K562 (cell line): ENCODE results near the gene MITD1. TPM values are rescaled to one million over a fixed set of nuclear protein-coding genes. Genes with fewer than 3 reads are reported as not detected.

Source experiments
- CHAMP1 ChIP-seq: fragments of 450-650 bp; IDR thresholded peaks from 2 replicates; pipeline ENCODE4 v1.6.1; 2016; ENCODE audit warnings: mild to moderate bottlenecking
- HNRNPH1 ChIP-seq: fragments of 200-400 bp; formaldehyde crosslinking; optimal IDR thresholded peaks from 2 replicates; pipeline ENCODE3; 2017; ENCODE audit warnings: low read depth, mild to moderate bottlenecking, low read length, moderate library complexity
- KLF10 ChIP-seq: fragments of 250-450 bp; sonication (Bioruptor Pico); IDR thresholded peaks from 2 replicates; pipeline ENCODE4 v1.6.1; 2021; ENCODE audit warnings: matching md5 sums
- MAZ ChIP-seq, 2 experiments: fragments of 450-650 bp in 1 of 2; sonication (generic) in 1 of 2; formaldehyde crosslinking; IDR thresholded peaks in 1 of 2; conservative IDR thresholded peaks in 1 of 2; 2 replicates each; pipeline versions ENCODE4 v1.4.0 to v1.5.0; 2020; ENCODE audit warnings: mild to moderate bottlenecking in 1 of 2, missing genetic modification reagents in 1 of 2
- NELFE ChIP-seq: IDR thresholded peaks from 2 replicates; pipeline ENCODE4 v1.6.1; 2011; ENCODE audit warnings: mild to moderate bottlenecking; ENCODE audit not compliant: insufficient read depth, insufficient read length
- NONO ChIP-seq, 2 experiments: fragments of 200-400 bp in 1 of 2; fragments of 450-650 bp in 1 of 2; formaldehyde crosslinking in 1 of 2; IDR thresholded peaks; 2 replicates each; pipeline ENCODE4 v1.6.1; 2017; ENCODE audit warnings: low read depth in 2 of 2, mild to moderate bottlenecking in 2 of 2, moderate library complexity in 2 of 2, low read length in 1 of 2
- SMC3 ChIP-seq: conservative IDR thresholded peaks from 2 replicates; pipeline ENCODE4 v1.6.1; 2011; ENCODE audit warnings: low read depth, low read length, improper control_type of control experiment; ENCODE audit not compliant: insufficient read depth
- VEZF1 ChIP-seq: fragments of 200-800 bp; sonication (Bioruptor generic); IDR thresholded peaks from 2 replicates; pipeline ENCODE4 v1.6.1; 2017; ENCODE audit warnings: missing genetic modification characterization, missing compliant biosample characterization
- ZNF133 ChIP-seq: fragments of 250-450 bp; sonication (Bioruptor Pico); IDR thresholded peaks from 2 replicates; pipeline ENCODE4 v1.4.0; 2020; ENCODE audit warnings: mild to moderate bottlenecking
- ZNF583 ChIP-seq: fragments of 250-450 bp; sonication (Bioruptor Pico); IDR thresholded peaks from 2 replicates; pipeline ENCODE4 v1.4.0; 2020
- polyA plus RNA-seq, 8 experiments: library from polyadenylated mRNA; depleted of rRNA in 4 of 8; stranded (reverse) in 5 of 8; unstranded in 3 of 8; fragments of >200 nt; fragmentation: Nextera tagmentation in 2 of 8; fragmentation: Illumina TruSeq in 1 of 8; extraction: Ambion mirVana in 2 of 8; extraction: Trizol in 1 of 8; gene quantifications; 2 replicates each; pipeline versions ENCODE4 v1.2.1 to v1.2.3, GENCODE V29; 2011 to 2014; ENCODE audit warnings: inconsistent platforms in 1 of 8, missing spikeins in 1 of 8
- total RNA-seq, 7 experiments: library from RNA; depleted of rRNA in 6 of 7; stranded (reverse); fragments of >200 nt in 6 of 7; fragmentation: Illumina TruSeq in 2 of 7; extraction: Trizol in 2 of 7; gene quantifications; 2 replicates each; pipeline versions ENCODE4 v1.2.1 to v1.2.3, GENCODE V29; 2011 to 2021; ENCODE audit warnings: low replicate concordance in 1 of 7
- TF ChIP-seq, protein P1 (sequence below): fragments of 250-450 bp; sonication (Bioruptor Pico); IDR thresholded peaks from 2 replicates; pipeline ENCODE4 v1.5.0; 2021; ENCODE audit warnings: mild to moderate bottlenecking, borderline replicate concordance
- TF ChIP-seq, protein P2 (sequence below): IDR thresholded peaks from 2 replicates; pipeline ENCODE4 v1.6.1; 2016; ENCODE audit warnings: missing genetic modification characterization, missing compliant biosample characterization
- TF ChIP-seq, protein P3 (sequence below): fragments of 450-650 bp; formaldehyde crosslinking; IDR thresholded peaks from 2 replicates; pipeline ENCODE4 v1.4.0; 2020; ENCODE audit warnings: mild to moderate bottlenecking, moderate library complexity

MITD1 gene
- total and polyA plus RNA-seq, 9 of the 15 experiments (the other 6 are each of a cell fraction or from before 2014, with no cell fraction given): 19.6 to 71.8 (median 43.2) TPM

DNA sequence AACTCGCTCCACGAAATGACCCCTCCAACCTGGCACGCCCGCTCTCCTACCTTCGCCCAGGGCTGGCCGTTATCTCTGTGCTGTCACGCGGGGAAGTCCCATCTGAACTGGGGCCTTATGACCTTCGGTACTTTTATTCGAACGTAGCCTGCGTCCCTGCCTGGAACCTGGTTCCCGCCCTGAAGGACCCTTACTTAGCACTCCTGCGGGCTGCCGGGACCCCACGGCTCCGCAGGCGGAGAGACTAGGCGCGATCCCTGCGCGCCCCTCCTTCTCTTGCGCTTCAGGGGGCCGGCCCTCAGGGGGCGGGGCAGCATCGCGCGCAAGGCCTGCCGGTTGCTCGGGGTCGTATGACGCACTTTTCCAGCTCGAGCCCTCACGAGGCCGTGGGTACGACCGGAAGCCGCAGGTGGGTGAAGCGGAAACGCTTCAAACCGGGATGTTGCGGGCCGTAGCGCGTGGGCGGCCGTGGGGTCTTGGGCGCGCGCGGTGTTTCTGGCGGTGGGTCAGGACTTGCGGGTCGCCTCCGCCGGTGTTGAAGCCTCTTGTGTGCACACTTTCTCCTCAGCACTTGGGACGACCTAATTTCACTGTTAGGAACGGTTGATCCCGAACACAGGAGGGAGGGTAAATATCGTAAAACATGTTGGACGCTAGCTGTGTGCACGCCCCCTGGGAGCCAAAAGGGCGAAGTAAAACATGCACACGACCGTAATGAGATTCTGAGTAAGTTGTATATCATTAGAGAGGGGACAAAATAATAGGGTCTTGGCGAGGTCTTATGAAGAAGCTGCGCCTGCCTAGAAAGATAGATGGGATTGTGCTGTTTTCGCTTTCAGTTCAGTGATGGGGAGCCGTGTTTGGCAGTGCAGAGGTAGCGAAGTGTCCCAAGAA lies 26.0 kb downstream of the MITD1 start, which contains the start of the genes LIPT1 and TSGA10 (continued):
- peak; percentile 10 to 41; a peak in 1 of 4 replicates for TF ChIP-seq NONO (IDR thresholded peaks at IDR 0.05; ENCODE audit: low read depth in 2 of 2, low read length in 1 of 2)
- TF ChIP-seq, protein P1, sequence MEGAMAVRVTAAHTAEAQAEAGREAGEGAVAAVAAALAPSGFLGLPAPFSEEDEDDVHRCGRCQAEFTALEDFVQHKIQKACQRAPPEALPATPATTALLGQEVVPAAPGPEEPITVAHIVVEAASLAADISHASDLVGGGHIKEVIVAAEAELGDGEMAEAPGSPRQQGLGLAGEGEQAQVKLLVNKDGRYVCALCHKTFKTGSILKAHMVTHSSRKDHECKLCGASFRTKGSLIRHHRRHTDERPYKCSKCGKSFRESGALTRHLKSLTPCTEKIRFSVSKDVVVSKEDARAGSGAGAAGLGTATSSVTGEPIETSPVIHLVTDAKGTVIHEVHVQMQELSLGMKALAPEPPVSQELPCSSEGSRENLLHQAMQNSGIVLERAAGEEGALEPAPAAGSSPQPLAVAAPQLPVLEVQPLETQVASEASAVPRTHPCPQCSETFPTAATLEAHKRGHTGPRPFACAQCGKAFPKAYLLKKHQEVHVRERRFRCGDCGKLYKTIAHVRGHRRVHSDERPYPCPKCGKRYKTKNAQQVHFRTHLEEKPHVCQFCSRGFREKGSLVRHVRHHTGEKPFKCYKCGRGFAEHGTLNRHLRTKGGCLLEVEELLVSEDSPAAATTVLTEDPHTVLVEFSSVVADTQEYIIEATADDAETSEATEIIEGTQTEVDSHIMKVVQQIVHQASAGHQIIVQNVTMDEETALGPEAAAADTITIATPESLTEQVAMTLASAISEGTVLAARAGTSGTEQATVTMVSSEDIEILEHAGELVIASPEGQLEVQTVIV (CRISPR knock-in tag): no peak
- TF ChIP-seq, protein P2, sequence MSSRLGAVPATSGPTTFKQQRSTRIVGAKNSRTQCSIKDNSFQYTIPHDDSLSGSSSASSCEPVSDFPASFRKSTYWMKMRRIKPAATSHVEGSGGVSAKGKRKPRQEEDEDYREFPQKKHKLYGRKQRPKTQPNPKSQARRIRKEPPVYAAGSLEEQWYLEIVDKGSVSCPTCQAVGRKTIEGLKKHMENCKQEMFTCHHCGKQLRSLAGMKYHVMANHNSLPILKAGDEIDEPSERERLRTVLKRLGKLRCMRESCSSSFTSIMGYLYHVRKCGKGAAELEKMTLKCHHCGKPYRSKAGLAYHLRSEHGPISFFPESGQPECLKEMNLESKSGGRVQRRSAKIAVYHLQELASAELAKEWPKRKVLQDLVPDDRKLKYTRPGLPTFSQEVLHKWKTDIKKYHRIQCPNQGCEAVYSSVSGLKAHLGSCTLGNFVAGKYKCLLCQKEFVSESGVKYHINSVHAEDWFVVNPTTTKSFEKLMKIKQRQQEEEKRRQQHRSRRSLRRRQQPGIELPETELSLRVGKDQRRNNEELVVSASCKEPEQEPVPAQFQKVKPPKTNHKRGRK (tag): no peak
- no peak for TF ChIP-seq NELFE
- peak; percentile 73 to 88; a peak in 2 of 4 replicates for TF ChIP-seq MAZ (CRISPR knock-in tag; conservative IDR thresholded peaks at IDR 0.05 in 1 of 2, IDR thresholded peaks at IDR 0.05 in 1 of 2)
- no peak for TF ChIP-seq SMC3
- TF ChIP-seq KLF10 (CRISPR knock-in tag): no peak
- no peak for TF ChIP-seq HNRNPH1
- 0 out of 2 replicates have a peak, but pooled peaks have one; percentile 44 for TF ChIP-seq ZNF583 (CRISPR knock-in tag)
- no peak for TF ChIP-seq ZNF133 (CRISPR knock-in tag)
- peak; percentile 81 for TF ChIP-seq VEZF1
- no peak for TF ChIP-seq CHAMP1
- TF ChIP-seq, protein P3, sequence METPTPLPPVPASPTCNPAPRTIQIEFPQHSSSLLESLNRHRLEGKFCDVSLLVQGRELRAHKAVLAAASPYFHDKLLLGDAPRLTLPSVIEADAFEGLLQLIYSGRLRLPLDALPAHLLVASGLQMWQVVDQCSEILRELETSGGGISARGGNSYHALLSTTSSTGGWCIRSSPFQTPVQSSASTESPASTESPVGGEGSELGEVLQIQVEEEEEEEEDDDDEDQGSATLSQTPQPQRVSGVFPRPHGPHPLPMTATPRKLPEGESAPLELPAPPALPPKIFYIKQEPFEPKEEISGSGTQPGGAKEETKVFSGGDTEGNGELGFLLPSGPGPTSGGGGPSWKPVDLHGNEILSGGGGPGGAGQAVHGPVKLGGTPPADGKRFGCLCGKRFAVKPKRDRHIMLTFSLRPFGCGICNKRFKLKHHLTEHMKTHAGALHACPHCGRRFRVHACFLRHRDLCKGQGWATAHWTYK (CRISPR knock-in tag): no peak
